ENCODE results near the gene PIP5K1A.
"Not testable (repeated sequence)": the region's sequence is repeated elsewhere in the genome, so short reads cannot be mapped to it uniquely, and the experiment has no call there.

PIP5K1A gene

GRCh38 chr1:151198254-151199127 lies at the start of gene PIP5K1A:
Gene PIP5K1A (plus strand): TSS chr1:151198552. CDS start chr1:151198997, 445 bp downstream.
- peak; percentile 98 to 99 for DNase-seq

DNA sequence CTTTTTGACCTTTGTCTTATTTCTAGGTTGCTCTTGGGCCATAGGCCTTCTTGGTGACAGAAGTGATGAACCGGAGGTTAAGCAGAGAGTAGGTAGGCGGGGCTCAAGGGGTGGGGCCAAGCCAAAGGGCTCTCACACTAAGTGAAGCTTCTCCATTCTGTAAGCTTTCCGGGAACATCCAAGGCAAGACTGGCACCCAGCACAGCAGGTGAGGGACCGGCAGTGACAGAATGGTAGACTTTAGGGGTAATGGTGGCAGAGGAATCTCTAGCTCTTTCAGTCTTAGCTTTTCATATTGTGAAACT lies 41.9 kb upstream of the PIP5K1A start, which contains the start of gene TNFAIP8L2:
TNFAIP8L2 (plus strand) TSS at position 135 of the 305 bp plus-strand sequence. CDS start 2,049 bp downstream, outside the sequence.
- DNase-seq: peak; percentile 69 to 80

- peak; percentile 95 for DNase-seq
Observed at GRCh38 chr1:151157067-151157531, 41.3 kb upstream of the PIP5K1A start.

GRCh38 chr1:151158326-151158725 lies 40.0 kb upstream of the PIP5K1A start:
- no peak for DNase-seq

DNA sequence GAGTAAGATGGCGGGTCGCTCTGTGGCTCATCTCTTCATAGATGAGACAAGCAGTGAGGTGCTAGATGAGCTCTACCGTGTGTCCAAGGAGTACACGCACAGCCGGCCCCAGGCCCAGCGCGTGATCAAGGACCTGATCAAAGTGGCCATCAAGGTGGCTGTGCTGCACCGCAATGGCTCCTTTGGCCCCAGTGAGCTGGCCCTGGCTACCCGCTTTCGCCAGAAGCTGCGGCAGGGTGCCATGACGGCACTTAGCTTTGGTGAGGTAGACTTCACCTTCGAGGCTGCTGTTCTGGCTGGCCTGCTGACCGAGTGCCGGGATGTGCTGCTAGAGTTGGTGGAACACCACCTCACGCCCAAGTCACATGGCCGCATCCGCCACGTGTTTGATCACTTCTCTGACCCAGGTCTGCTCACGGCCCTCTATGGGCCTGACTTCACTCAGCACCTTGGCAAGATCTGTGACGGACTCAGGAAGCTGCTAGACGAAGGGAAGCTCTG lies 39.6 kb upstream of the PIP5K1A start:
- DNase-seq: no peak

- DNase-seq: no peak
Observed at GRCh38 chr1:151159373-151159772, 39.0 kb upstream of the PIP5K1A start.

- no peak for DNase-seq
Observed at GRCh38 chr1:151164732-151165280, 33.5 kb upstream of the PIP5K1A start.

DNA sequence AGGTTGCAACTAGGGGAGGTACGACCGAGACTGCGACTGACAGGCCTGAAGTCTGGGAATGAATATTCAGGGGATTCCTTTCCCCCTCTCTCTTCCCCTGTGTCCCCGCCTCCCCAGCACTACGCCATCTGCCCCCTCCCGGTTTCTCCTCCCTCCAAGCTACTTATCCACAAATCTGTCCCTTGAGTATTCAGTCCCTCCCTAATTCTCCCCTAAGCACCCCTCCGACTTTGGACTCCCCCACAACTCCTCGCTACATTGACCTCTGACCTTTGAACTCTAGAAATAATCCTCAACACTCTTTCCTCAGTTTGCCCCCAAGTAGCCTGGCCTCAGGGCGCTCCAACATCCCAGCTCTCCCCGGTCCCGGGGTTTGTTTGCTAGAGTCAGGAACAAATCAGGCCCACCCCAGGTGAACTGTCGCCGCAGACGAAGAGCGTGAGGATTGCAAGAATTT lies 33.0 kb upstream of the PIP5K1A start:
- no peak for DNase-seq

- DNase-seq: peak; percentile 98 to 99
Observed at GRCh38 chr1:151165738-151166504, 32.4 kb upstream of the PIP5K1A start, which contains the start of the genes LYSMD1 and SCNM1. Gene LYSMD1 (minus strand): TSS chr1:151165902. CDS start chr1:151165258, 644 bp downstream. Gene SCNM1 (plus strand): TSS chr1:151166144. CDS start chr1:151166153, 9 bp downstream.

- DNase-seq: no peak
Observed at GRCh38 chr1:151166505-151166956, 31.8 kb upstream of the PIP5K1A start.

- no peak for DNase-seq
Observed at GRCh38 chr1:151167116-151167515, 31.2 kb upstream of the PIP5K1A start.

- no peak for DNase-seq
Observed at GRCh38 chr1:151171190-151171589, 27.2 kb upstream of the PIP5K1A start.

GRCh38 chr1:151175041-151175741 lies 23.2 kb upstream of the PIP5K1A start:
- no peak for DNase-seq

DNA sequence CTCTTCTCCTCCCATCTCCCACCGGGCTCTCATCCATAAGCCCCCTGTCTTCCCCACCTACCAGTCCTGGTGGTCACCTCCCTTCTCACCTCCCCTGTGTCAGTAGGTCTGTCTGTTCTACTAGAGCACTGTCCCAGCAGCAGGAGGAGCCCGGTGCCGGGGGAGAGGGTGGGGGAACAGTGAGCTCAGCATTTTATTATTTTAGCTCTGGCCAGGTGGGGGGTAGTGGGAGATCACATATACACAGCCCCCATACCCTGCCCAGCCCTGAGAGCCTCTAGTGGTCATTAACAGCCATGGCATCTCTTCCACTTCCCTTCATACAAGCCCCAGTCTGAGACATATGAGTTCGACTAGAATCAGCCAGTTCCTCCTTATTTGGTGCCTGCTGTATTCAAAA lies 22.5 kb upstream of the PIP5K1A start, which contains the start of gene TMOD4:
TMOD4 (minus strand) TSS at position 119 of the 400 bp plus-strand sequence. CDS start 1,106 bp downstream, outside the sequence.
- DNase-seq: peak; percentile 80 to 88

GRCh38 chr1:151176514-151177045 lies 21.8 kb upstream of the PIP5K1A start:
- DNase-seq: no peak

DNA sequence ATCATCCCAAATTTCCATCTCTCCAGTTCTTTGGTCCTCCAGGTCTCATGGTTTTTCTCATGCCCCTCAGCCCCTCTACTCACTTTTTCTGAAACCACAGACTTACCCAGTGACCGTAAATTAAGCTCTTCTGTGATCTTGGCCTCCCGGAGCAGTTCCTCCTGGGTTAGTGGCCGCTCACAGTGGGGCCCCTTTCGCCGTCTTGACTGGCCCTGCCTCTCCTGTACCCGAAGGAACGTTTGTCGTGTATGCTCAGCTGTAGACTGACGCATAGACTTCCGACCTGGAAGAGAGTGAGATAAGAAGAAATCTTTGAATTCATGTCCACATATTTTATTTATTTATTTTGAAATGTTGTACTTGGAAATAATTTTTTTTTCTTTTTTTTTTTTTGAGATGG lies 14.1 kb upstream of the PIP5K1A start:
- DNase-seq: no peak

DNA sequence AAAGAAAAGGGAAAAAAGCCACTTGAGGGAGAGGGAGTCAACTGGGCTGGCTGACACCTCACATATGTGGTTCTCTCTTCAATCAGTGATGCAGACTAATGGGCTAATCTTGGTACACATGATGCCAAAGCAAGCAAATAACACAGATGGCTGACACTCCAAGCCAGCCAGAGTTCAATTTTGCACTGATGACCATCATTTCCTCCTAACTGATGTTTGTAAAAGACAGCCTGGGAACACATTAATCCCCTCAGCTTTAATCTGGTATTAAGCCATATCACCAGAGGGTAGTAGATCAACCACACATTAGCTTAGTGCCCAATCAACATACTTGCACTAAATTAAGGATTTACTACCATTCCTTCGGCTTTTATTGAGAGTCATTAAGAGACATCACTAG lies 11.1 kb upstream of the PIP5K1A start:
- DNase-seq: no peak

DNA sequence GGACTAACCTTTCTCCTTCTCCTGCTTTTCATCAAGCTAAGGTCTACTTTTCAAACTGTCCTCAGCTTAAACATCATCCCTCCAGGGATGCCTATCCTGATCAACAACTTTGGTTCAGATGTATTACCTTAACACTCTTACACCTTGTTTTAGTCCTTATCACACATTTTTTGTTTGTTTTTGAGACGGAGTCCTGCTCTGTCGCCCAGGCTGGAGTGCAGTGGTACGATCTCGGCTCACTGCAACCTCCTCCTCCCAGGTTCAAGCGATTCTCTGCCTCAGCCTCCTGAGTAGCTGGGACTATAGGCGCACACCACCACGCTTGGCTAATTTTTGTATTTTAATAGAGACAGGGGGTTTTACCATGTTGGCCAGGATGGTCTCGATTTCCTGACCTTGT lies 9.7 kb upstream of the PIP5K1A start:
- not testable (repeated sequence) for DNase-seq

DNA sequence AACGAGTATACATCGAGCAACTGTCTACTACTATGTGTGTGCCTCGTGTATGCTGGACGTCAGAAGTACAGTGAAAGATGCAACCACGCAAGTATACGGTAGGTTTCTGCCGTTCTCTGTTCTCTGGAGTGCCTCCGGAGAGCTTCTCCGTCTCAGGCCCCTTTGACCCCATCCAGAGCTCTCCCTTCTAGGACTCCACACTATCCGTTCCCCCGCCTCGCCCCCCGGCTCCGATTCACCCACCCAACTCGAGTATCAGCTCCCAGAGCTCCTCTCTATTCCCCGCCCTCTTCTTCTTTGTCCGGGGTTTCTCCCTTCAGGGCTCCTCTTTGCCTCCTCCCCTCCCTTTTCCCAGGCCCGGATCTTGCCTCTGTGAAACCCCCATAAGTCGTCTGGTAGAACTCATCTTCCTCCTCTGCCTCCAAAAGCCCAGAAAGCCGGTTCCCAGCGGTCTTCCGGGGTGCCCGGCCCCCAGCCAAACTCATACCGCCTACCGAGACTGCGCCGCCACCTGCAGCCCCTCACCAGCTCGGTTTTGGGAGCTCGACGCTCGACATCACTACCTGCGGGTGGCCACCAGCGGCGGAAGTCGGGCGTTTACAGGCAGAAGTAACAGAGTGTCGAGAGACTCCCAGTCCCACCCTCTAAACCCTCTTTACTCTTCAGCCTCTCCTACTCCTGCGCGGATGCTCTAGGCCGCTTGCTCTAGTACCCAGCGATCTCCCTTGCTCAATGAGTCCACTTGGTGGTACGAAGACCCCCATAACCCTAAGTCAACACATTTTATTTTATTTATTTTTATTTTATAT lies 8.5 kb upstream of the PIP5K1A start, which contains the start of gene VPS72:
VPS72 (minus strand) TSS at position 561 of the 809 bp plus-strand sequence; CDS start at position 485, 76 bp downstream.
- peak; percentile 96 to 97 for DNase-seq

DNA sequence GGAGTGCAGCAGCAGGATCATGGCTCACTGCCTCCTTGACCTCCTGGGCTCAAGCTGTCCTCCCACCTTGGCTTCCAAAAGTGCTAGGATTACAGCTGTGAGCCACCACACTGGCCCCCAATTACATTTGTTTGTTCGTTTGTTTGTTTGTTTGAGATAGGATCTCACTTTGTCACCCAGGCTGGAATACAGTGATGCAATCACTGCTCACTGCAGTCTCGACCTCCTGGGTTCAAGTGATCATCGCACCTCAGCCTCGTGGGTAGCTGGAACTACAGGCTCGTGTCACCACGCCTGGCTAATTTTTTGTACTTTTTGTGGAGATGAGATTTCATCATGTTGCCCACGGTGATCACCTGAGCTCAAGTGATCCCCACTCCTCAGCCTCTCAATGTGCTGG lies 6.3 kb upstream of the PIP5K1A start:
- no peak for DNase-seq

GRCh38 chr1:151193304-151193703 lies 5.0 kb upstream of the PIP5K1A start:
- no peak for DNase-seq
